ENCODE data around the gene RPUSD1. TPM values are rescaled to one million over a fixed set of nuclear protein-coding genes. Genes with fewer than 3 reads are reported as not detected.

Gene RPUSD1
- total and polyA plus RNA-seq, 2 donors (not counting 1 experiment from before 2014, with no cell fraction given) = 34.7 to 46.1 TPM

GRCh38 chr16:824601-825000, 36.4 kb upstream of the RPUSD1 start:
- intact Hi-C loops (cut with micrococcal nuclease) = no loop called here

DNA sequence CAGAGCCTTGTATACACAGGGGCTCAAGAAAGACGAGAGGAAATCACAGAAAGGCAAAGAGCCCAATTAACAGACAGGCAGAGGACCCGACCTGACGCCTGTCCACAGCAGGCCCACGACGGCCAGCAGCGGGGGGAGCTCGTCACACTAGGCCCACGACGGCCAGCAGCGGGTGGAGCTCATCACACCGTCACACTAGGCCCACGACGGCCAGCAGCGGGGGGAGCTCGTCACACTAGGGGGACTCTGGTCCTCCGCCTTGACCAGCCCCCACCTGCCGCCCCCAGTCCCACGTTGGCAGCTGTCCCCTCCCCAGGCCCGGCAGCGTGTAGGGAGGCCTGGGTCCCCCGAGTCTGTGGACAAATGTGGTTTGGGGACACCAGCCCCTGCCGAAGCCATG, 36.0 kb upstream of the RPUSD1 start:
- H3K4me3 ChIP-seq (ENCODE audit: control extremely low read depth in 1 of 5, extremely low read depth in 1 of 5, insufficient read depth in 1 of 5, low read depth in 2 of 5, low read length in 4 of 5) = no peak overlapping the region
- Mint-ChIP-seq H3K27ac (no peak overlapping the region), H3K27me3 (peaks cover 23% of the 10 kb centered on the region), H3K4me1 (peaks cover 12% of the 10 kb centered on the region), H3K4me3 (no peak overlapping the region), H3K9me3 (ENCODE audit: insufficient read depth) (no peaks in the 10 kb centered on the region)
- no peaks in the 10 kb centered on the region for H3K36me3 ChIP-seq (replicated peaks in 1 of 2; ENCODE audit: control extremely low read depth in 1 of 2, control insufficient read depth in 1 of 2, extremely low read depth in 1 of 2, insufficient read depth in 2 of 2, low read length in 1 of 2)
- H3K79me2 ChIP-seq (ENCODE audit: control insufficient read depth, insufficient read depth, low read length) = no peaks in the 10 kb centered on the region
- H2AFZ ChIP-seq (ENCODE audit: insufficient read depth, low read depth, low read length, poor library complexity, severe bottlenecking) = no peak overlapping the region
- 94% methylated on average over 22 of the region's 22 CpGs for WGBS (ENCODE audit: insufficient coverage)
- H3K9ac ChIP-seq (ENCODE audit: low read length) = no peak overlapping the region
- H3K27me3 ChIP-seq (replicated peaks in 1 of 4; ENCODE audit: control extremely low read depth in 1 of 4, control insufficient read depth in 3 of 4, insufficient read depth in 4 of 4, low read length in 3 of 4) = peaks cover 0 to 10% (median 1%) of the 10 kb centered on the region in 4 experiments
- DNase-seq (no peak), ATAC-seq (ENCODE audit: low read depth) (no peak)
- peaks cover 0 to 8% of the 10 kb centered on the region in 2 donors for H3K4me1 ChIP-seq (ENCODE audit: control insufficient read depth in 2 of 2, insufficient read depth in 2 of 2, low read length in 2 of 2)
- TF ChIP-seq EZH2 (IDR thresholded peaks at IDR 0.05; ENCODE audit: borderline replicate concordance, insufficient read depth, low read depth, low read length, poor library complexity, severe bottlenecking) = no peak
- TF ChIP-seq, protein P1, sequence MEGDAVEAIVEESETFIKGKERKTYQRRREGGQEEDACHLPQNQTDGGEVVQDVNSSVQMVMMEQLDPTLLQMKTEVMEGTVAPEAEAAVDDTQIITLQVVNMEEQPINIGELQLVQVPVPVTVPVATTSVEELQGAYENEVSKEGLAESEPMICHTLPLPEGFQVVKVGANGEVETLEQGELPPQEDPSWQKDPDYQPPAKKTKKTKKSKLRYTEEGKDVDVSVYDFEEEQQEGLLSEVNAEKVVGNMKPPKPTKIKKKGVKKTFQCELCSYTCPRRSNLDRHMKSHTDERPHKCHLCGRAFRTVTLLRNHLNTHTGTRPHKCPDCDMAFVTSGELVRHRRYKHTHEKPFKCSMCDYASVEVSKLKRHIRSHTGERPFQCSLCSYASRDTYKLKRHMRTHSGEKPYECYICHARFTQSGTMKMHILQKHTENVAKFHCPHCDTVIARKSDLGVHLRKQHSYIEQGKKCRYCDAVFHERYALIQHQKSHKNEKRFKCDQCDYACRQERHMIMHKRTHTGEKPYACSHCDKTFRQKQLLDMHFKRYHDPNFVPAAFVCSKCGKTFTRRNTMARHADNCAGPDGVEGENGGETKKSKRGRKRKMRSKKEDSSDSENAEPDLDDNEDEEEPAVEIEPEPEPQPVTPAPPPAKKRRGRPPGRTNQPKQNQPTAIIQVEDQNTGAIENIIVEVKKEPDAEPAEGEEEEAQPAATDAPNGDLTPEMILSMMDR (IDR thresholded peaks at IDR 0.05) = no peak
- POLR2A ChIA-PET = no interaction called here
- no peaks in the 10 kb centered on the region for H4K20me1 ChIP-seq (ENCODE audit: control insufficient read depth, insufficient read depth, low read length, poor library complexity, severe bottlenecking)
- intact Hi-C loops (cut with micrococcal nuclease) = no loop called here
- H3K4me2 ChIP-seq (replicated peaks; ENCODE audit: low read depth, low read length, poor library complexity, severe bottlenecking) = no peak overlapping the region
- H3K9me3 ChIP-seq (ENCODE audit: control extremely low read depth in 1 of 3, control insufficient read depth in 2 of 3, insufficient read depth in 1 of 3, low read length in 2 of 3) = peaks cover 0 to 11% (median 0%) of the 10 kb centered on the region in 3 donors
- CTCF ChIA-PET = no interaction called here
- H3K27ac ChIP-seq (ENCODE audit: low read length in 2 of 2) = no peak overlapping the region

More at GRCh38 chr16:824601-825000, 36.4 kb upstream of the RPUSD1 start:
- Histone ChIP-seq H3K4me3 (ENCODE audit: control extremely low read depth in 1 of 5, extremely low read depth in 1 of 5, insufficient read depth in 1 of 5, low read depth in 2 of 5, low read length in 4 of 5) (no peak overlapping the region), H2AFZ (ENCODE audit: insufficient read depth, low read depth, low read length, poor library complexity, severe bottlenecking) (no peak overlapping the region), H3K79me2 (ENCODE audit: control insufficient read depth, insufficient read depth, low read length) (no peaks in the 10 kb centered on the region), H3K27ac (ENCODE audit: low read length in 2 of 2) (no peak overlapping the region), H3K4me2 (replicated peaks; ENCODE audit: low read depth, low read length, poor library complexity, severe bottlenecking) (no peak overlapping the region), H3K36me3 (replicated peaks in 1 of 2; ENCODE audit: control extremely low read depth in 1 of 2, control insufficient read depth in 1 of 2, extremely low read depth in 1 of 2, insufficient read depth in 2 of 2, low read length in 1 of 2) (no peaks in the 10 kb centered on the region), H3K9me3 (ENCODE audit: control extremely low read depth in 1 of 3, control insufficient read depth in 2 of 3, insufficient read depth in 1 of 3, low read length in 2 of 3) (peaks cover 0 to 7% (median 0%) of the 10 kb centered on the region in 3 donors), H3K4me1 (ENCODE audit: control insufficient read depth in 2 of 2, insufficient read depth in 2 of 2, low read length in 2 of 2) (peaks cover 0 to 4% of the 10 kb centered on the region in 2 donors), H3K27me3 (replicated peaks in 1 of 4; ENCODE audit: control extremely low read depth in 1 of 4, control insufficient read depth in 3 of 4, insufficient read depth in 4 of 4, low read length in 3 of 4) (peaks cover 0 to 7% (median under 1%) of the 10 kb centered on the region in 4 experiments), H3K9ac (ENCODE audit: low read length) (no peak overlapping the region), H4K20me1 (ENCODE audit: control insufficient read depth, insufficient read depth, low read length, poor library complexity, severe bottlenecking) (no peaks in the 10 kb centered on the region)
- Mint-ChIP-seq H3K4me1 (peaks cover 9% of the 10 kb centered on the region), H3K27me3 (peaks cover 24% of the 10 kb centered on the region), H3K9me3 (ENCODE audit: insufficient read depth) (no peaks in the 10 kb centered on the region), H3K27ac (no peak overlapping the region), H3K4me3 (no peak overlapping the region)
- TF ChIP-seq, protein P1 (IDR thresholded peaks at IDR 0.05) = no peak
- TF ChIP-seq EZH2 (IDR thresholded peaks at IDR 0.05; ENCODE audit: borderline replicate concordance, insufficient read depth, low read depth, low read length, poor library complexity, severe bottlenecking) = no peak
- POLR2A ChIA-PET = no interaction called here
- CTCF ChIA-PET = no interaction called here
- ATAC-seq (ENCODE audit: low read depth) = no peak
- no peak for DNase-seq
- WGBS (ENCODE audit: insufficient coverage) = 88% methylated on average over 24 of the region's 25 CpGs
